NCI-H146 (cell line): ENCODE measurements around the gene SDK2.

Experiments used
- DNase-seq: peaks from one replicate; lab custom pipeline; 2025; lab: John Stamatoyannopoulos, UW

SDK2 gene

DNA sequence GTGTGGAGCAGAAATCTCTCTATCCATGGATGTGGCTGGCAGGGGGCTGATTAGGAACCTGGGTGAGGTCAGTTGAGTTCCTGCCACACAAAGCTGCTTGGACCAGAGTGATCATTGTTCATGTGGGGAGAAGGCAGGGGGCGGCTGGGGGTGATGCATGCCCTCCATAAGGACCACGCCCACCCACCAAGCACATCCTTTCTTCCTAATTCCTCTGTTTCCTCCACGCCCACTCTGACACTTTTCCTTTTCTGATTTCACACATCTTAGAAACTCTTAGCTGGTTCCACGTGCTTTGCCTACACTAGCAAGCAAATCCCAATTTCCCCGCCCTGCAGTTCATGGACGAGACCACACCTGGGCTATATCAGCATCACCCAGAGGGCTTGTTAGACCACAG, 108.5 kb downstream of the SDK2 start:
- no peak for DNase-seq

DNA sequence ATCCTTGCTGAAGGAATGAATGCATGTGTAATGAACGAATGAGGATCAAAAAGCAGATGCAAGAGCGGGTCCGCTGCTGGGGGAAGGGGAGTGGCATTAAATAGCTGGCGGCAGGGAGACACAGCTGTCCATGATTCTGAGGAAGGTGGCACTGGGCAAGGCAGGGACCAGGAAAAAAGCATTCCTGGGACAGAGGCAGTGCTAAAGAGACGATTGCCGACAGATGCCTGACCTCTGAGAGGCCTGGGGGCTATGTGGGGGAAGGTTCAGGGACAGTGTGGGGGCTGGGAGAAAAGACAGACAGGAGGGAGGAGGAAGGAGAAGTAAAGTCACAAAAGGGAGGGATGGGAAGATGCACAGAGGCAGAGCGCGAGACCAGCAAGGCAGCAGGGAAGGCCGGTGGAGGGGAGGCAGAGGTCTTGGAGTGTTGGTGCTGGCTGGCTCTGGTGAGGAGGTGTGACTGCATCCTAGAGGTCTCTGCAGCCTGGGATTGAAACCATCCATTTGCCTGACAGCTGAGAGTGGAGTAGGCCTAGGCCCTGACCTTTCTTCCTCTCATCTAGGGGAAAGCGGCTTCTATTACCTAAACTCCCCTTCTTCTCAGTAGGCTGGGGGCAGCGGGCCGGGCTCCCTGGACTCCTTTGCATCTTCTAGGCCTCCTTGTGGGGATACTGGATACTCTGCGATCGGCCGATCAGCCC, 109.9 kb downstream of the SDK2 start:
- no peak for DNase-seq

DNA sequence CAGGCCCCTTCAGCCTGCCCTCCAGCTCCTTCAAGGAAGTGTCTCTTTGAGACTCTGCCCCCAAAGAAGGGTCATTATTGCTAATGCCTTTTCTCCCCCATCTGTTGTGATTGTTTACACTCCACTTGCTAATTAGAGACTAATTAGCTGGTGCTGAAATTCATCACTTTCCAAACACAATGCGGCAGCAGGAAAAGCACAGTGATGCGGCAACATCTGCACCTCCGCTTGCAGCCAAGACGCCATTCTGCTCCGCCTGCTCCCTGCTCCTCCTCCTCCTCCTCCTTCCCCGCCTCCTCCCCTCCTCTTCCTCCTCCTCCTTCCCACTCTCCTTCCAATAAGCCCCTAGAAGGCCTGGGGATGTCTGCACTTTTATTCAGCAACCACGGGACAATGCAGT, 110.5 kb downstream of the SDK2 start:
- no peak for DNase-seq

DNA sequence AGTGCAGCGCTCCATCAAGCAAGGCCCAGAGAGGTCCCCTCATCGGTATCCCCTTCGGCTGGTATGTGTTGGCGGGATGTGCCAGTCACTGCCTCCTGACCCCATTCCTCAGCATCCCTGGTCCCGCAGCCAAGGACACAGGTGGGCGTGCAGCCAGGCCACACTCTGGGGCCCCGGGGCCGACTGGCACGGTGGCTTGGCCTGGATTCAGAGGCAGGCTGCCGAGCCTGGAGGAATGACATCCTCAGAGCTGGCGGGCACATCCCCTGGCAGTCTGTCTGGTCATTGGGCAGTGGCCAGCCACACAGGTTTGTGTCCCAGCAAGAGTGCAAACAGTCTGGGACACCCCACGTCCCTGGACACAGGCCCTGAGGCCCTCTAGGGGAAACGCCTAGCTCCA, 111.1 kb downstream of the SDK2 start:
- no peak for DNase-seq

DNA sequence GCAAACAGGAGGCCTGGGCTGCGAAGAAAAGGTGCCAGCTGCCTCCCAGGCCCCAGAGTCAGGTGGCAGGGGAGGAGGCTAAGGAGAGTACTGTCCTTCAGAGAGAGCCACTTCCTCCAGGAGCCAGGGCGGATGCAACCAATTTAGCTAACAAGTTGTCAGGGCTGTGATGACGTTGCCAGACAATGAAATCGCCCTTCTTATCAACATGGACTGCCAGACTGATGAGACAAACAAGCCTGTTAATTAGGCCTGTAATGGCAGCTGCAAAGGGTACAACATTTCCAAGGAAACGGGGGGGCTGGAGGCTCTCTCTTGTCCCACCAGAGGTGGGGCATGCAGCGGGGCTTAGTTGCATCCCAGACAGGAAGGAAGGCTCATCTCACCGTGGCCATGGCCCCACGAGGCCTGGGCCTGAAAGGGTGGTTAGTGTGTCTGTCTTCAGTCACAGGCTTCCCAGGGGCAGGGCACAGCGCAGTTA, 111.8 kb downstream of the SDK2 start:
- peak; percentile 89 for DNase-seq

DNA sequence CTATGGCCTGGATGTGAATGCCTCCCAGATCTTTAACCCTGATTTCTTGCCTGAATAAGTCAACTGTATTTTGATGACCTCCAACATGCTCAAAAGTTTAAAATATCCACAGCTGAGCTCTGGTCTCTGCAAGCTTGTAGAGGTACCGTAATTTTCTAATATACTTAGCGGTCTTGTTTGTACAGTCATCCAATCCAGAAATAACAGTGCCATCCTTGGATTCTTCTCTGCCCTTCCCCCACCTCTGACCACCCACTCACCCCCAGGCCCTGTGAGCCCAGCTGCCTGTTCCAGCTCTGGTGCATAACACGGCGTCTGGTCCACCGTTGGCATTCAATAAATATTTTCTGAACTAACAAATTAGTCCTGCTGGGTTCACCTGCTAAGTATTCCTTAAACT, 113.1 kb downstream of the SDK2 start:
- peak; percentile 18 for DNase-seq

DNA sequence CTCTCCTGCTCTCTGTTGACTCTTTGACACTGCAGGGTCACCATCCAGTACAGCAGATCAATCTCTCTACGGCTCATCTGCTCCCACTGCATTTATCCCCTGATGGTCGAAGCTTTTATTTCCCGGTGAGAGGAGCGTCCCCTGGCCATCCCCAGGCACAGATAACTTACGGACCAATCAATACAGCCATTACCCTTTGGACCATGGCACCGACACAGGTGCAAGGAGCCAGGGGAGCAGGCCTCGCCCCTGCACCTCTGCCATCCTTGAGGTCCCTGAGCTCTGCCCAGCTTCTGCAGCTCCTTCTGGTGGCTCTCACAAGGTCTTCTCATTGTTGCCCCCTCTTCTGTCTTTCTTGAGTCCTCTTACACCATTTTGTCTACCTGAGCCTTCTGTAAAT, 115.6 kb downstream of the SDK2 start:
- DNase-seq, result no peak

DNA sequence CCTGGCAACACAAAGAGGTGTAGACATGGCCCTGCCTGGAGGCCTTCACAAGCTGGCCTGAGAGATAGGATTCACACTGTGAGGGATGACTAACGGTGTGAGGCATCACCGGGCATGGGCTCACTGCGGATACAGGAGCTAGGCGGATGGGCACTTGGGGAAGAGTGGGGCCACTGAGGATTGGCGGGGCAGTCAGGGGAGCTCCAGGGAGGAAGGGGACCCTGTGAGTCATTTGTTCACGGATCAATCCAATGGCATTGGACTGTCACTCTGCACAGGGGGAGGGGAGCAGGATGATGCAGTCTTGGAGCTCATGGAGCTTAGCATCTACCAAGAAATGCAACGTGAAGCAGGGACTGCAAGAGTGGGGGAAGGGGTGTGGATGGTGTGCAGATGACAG, 117.3 kb downstream of the SDK2 start:
- DNase-seq, result no peak

DNA sequence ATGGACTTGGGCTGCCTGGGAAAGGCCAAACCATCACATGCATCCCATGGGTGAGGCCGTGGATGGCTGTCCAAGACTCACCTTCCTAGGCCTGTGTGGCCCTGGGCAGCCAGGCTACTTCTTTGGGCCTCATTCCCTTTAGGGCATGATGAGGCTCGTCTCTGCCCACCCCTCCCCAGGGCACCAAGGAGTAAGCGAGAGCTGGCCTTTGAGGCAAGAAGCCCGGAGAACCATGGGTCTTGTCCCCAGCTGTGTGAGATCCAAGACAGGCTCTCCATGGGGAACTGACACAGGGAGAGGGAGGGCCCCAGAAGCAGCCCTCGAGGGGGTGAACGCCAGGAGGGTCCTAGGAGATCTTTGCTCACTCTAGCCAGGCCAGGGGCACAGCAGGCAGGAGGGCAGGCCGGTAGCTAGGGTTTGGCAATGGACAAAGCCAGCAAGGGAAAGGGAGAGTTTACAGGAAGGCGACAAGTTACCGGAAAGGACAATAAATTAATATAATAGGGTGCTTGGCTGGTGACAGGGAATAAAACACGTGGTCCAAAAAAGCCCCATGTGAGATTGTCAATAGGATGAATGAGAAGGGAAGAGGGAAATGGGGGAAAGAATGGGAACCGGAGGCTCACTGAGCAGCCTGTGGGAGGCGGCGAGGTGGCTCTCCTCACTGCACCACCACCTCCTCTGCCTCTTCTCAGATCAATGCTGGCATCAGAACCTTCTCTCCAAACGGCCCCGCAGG, 119.1 kb downstream of the SDK2 start:
- no peak for DNase-seq

DNA sequence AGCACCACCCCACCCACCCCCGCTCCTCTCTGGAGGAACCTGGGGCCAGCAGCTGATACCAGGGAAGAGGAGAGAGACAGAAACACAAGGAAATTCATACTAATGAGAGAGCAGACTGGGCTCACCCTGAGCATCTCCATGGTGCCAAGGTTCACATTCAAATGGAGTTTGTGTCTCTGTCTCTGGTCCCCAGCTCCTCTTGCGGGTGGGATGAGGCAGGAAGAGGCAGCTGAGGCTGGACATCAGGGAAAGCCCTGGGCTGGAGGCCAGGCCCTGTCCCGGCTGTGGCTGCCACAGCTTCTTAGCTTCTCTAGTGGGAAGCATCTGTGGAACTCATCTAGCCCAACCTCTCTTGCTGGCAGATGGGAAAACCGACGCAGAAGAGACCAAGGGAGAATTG, 121.5 kb downstream of the SDK2 start:
- DNase-seq, result no peak

DNA sequence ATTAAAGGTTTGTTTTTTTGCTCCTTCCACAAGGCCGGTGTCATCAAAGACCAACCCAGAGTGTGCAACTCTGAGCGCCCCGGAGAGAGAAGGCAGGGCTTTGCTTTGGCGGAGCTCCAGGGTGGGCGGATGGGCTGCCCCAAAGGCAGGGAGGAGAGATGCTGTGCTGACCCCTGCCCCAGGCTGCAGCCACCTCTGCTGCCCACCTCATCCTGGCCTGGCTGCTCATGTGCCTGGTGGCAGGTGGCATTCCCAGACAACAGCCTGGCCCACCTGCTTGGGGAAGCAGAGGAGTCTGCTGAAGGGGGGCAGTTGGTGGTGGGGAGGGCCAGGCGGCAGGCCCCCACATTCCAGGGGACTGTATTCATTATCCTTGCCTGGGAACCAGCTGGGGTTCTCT, 122.1 kb downstream of the SDK2 start:
- DNase-seq, result no peak

DNA sequence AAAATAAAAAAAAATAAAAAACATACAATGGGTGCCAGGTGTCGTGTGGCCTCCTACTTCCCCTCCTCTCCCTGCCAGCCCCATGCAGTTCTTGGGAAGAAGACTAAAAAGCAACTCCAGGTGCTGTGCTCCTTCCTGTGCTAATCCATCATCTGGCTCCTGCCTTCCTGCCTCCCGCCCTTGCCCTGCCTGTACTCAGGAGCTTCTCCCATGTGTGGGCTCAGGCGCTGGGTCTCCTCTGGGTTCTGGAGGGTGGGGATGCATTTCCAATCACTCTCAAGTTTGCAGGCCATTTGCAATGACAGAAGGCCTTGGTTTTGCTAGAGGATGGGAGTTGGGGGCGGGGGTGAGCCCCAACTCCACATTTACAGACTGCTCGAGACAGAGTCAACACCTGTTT, 122.9 kb downstream of the SDK2 start:
- DNase-seq, result no peak

DNA sequence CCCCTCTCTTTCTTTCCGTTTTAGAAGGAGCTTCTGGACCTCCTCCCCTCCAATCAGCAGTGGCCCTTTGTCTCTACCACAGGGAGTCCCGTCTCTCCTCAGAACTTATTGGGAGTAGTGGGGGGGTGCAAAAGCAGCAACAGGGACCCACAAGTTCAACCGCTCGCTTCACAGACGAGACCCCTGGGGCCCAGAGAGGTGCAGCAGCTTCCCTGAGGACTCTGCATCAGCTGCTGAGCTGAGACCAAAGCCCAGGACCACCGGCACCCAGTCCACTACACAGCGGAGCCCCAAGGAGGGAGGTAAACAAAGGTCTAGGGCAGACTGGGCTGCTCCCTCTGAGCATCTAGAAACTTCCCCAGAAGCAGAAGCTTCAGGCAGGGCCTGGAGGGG, 123.9 kb downstream of the SDK2 start:
- no peak for DNase-seq

DNA sequence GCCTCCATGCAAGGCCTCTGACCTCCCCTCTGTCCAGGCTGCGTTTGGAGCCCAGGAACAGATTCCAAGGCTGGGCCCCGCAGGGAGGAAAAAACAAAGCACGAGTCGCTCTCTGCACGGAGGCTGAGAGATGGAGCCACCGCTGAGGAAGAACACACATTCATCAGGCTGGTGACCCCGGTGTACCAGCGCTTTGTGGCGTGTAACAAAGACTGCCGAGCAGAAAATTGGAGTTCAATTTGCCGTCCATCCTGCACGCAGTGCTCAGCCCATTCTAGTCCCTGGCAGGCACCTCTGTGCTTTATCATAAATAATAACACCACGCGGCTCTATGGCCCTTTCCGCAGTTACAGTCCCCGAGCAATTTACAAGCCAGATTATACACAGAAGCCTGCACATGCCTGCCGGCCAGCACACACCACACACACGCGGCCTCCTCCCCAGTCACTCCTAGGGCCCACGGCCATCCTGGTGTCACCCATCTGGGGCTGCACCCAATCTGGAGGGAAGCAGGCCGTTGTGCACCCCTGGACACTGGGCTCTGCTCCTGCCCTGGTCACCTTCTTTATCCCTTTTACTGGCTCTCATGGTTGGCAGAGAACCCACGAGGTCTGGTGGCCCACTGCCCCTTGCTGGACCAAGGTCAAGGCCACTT, 124.4 kb downstream of the SDK2 start:
- no peak for DNase-seq

DNA sequence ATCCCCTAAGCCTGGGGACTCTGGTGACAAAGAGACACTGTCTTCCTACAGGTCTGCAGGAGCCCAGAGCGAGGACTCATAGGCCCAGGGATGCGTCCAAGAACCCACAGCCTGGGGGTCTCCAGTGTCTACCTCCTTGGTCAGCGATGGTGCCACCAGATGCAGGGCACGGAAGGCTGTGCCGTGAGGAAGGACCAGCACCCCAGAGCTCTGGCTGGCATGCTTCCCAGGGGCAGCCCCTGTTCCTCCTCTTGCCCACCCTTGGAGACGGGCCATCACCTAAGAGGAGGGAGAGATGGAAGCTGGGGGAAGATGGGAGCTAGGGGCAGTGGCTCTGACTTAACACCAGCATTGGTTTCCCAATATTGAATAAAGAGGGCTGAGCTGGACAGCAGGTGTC, 125.2 kb downstream of the SDK2 start:
- no peak for DNase-seq

DNA sequence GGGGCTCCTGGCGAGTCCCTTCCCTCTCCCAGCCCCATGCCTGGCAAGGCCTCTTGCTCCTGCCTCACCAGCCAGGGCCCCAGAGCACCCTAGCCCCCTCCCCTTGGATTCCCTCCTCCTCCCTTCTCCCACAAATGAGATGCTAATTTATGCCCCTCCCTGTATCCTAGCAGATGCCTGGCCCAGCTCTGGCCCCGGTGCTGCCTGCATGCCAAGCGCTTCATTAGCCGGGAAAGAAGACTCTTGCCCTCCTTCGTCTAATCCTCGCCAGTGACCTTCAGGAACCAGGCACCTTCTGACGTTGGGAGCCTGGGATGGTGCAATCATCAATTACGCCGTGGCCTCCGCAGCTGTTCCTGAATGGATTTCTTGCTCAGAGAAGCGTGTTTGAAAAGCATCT, 127.8 kb downstream of the SDK2 start:
- no peak for DNase-seq

DNA sequence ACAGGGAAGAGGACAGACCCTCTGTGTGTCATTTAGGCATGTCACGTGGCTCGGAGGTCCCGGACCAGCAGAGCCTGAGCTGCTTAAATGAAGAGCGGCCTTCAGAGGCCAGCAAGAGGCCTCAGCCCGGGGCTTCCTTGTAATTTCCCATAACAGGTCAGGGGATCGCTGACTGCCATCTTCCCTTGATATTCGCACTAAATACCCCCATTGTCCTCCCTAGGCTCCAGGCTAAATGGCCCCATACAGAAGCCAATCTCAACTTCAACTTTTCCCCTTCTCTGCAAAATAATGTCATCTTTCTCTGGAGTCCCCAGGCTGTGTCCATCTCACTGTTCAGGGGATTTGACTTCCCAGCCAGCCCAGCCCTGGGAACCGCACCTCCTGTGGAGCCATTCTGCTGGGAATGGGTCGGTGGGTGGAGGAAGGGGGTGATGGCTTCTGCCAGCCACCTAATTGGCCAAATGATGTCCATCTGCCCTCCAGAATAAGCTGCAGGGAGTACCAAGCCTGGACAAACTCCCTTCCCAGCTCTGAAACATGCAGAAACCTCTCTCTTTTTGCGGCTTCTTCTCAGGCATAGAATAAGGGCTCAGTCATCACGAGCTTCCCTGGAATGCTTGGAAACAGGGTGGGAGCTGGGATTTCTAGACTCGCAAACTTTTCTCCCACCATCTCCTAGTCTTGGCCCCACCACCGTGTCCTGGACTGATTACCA, 129.9 kb downstream of the SDK2 start:
- no peak for DNase-seq

DNA sequence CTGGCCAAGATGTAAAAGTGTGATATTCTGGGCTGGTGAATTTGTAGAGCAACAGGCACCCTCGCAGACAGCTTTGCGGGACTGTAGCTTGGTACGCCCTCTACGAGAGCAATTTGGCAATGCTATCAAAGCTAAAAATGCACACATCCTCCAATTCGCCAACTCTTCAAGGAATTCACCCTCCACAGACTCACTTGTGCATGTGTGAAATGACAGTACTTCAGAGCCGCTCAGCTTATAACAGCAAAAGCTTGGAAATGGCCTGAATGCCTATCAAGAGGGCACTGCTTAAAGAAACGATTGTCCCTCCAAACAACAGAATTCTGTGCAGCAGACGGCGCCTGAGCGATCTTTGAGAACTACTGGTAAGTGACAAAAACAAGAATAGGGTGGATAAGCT, 130.8 kb downstream of the SDK2 start:
- DNase-seq, result no peak

DNA sequence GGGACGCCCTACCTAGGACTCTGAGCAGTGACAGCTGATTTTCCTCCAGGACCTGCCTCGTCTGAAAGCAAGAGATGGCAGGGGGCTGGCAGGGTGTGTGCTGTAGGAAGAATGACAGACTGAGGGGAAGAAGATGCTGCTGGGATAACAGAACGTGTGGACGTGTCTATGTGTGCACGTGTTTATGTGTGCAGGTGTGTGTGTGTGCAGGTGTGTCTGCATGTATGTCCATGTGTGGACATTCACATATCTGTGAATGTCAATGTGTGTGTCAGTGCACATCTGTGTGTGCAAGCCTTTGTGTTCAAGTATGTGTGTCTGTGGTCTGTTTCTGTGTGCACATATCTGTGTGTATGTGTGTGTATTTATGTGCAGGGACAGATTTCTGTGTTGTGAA, 132.5 kb downstream of the SDK2 start:
- DNase-seq, result no peak

DNA sequence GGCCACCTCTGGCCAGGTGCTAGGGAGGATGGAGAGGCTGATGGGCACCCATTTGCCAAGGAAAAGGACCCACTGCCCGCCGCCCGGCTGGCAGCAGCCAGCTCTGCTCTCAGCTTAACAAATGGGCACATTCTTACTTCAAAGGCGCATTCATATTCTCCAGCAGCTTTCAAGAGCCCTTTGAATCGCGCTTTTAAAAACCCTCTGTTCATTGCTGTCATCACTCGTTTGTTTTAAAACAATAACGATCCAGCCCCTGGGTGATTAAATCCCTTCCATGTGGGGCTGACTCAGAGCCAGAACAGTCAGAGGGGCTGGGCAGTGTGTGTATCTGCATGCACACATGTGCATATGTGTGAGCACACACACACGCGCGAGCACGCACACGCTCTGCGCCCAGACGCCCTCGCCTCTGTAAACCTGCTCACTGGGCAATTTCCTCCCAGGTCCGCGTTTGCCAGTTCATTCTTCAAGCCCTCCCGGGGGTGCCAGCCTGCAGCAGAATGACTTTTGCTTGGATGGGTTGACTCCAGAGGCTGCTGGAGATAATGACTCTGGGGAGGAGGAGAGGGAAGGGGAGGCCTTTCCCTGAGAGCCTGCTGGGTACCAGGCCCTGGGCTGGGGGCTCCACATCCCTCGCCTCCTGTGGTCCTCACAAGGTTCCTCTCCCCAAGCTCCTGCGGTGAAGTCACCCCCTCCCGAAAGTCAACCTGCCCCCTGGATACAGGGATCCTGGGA, 133.1 kb downstream of the SDK2 start:
- no peak for DNase-seq

DNA sequence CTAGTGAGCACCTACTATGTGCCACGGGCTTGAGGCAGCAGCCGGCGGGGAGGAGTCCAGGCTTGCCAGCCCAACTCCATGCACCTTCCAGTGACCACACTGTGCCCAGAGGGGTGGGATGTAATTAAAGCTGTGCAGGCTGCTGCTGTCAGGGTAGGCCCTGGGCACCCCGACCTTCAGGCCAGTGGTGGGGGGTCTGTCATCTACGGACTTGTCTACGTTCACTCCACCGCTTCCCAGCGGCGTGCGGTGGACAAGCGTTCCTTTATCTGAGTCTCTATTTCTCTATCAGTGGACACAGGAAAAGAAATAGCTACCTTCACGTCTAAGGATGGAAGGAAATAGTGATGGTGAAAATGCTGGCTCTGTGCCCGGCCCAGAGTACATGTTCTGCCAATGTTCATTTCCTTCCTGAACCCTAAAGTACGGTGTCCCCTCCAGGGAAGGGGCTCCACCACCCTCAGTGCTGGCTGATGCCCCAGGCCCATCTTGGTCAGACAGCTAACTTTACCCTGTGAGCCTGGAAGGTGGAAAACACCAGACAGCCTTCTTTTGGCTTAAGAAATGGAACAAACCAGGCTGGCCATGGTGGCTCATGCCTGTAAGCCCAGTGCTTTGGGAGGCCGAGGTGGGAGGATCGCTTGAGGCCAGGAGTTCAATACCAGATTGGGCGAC, 135.2 kb downstream of the SDK2 start:
- DNase-seq, result no peak
